Activated naive CD4-positive, alpha-beta T cell treated with Interleukin-2 at 50 U/mL for 16 hours (primary cell): ENCODE measurements around the gene HECTD4.
A peak's percentile ranks its signal among the peaks of the same experiment; 100 is the strongest.

Source experiments
- DNase-seq: peaks from one replicate; pipeline ENCODE4 v3.0.0-alpha.2; 2020

The HECTD4 gene

DNA sequence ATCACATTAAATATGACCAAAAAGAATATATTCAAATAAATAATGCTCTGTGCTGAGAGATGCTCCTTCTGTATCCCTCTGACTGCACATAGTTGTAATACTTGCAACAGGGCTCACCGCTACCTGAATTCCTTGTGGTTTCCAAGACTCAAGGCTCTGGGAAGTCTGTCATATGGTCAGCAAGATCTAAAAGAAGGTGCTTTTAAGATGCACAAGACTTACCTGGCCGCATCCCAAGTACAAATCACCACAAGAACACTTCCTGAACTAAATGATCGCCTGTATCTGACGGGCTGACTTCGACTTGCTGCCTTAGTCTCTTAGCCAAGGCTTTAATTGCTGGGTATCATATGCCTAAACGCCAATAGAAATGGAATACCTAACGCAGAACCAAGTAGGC, 67.2 kb downstream of the HECTD4 start:
- DNase-seq, result no peak

DNA sequence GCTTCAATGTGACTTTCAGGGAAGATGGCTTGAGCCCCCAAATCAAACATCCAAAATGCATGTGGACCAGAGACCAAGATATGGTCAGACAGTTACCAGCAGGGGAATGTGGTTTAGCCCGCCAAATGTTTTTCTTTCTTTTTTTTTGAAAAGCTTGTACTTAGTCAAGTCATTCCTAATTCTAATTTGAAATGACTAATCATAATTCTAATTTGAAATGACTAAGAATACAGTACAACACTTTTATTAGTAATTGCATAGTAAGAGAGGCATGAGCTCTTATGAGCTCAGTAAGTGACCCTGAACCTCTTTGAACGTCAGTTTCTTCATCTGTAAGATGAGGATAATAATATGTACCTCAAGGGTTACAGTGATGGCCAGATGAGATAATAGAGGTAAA, 72.4 kb downstream of the HECTD4 start:
- DNase-seq, result no peak

DNA sequence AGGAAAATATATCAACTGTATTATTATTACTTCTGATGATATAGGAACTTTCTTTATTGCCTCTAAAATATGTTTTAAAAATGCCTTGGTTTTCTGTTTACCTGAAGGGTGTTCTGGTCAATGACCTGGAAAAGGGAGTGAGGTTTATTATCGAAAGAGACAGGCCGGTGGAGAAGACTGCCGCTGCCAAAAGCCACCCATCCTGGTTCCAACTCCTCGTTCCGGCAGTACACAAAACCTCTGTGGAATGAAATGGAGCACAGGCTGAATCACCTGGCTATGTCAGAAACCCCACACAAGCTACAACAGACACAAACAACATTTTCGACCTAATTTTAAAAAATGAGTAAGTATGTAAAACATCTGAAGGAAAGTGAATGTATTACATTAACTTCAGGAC, 73.6 kb downstream of the HECTD4 start:
- no peak for DNase-seq

DNA sequence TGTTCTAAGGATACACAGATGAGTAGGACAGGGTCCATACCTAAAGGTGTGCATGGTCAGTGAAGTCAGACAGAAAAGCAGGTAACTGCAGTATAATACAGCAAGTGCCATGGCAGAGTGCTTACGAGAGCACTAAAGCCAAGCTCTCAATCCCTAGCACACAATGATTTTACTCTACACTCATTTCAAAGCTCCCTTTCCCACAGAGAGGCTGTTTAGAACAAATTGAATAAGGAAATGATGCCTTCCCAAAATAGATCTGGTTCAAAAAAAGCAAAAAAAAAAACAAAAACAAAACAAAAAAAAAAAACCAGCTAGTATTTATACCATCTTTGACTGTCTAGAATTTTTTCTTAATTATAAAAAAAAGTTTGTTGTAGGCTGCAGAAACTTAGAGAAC, 74.1 kb downstream of the HECTD4 start:
- no peak for DNase-seq

DNA sequence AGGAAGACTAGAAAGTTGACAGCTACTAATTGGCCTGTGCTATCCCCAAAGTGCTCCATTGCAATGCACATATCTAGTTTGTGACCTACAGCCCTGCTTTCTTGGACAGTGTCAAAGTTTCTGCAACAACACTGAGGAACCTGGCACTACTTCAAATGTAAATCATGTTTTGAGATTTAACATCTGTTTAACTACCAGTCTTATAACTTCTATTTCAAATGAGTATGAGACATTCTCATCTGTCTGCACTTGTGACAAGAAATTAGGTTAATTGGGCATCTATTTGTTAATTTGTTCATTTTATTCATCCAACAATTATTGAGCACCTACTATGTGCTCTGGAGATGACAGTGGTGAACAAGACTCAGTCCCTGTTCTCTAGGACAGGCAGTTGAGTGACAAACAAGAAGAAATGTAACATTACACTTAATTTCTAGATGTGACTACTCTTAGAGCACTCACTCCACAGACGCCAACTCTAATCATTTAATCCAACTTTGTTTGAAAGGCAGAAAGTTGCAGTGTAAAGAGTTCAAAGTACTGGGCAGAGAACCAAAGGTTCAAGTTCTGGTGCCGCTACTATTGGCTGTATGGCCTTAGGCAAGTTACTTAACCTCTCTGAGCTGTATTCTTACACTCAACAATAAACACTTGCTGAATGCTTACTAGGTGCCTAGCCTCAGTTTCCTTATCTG, 74.8 kb downstream of the HECTD4 start:
- no peak for DNase-seq

DNA sequence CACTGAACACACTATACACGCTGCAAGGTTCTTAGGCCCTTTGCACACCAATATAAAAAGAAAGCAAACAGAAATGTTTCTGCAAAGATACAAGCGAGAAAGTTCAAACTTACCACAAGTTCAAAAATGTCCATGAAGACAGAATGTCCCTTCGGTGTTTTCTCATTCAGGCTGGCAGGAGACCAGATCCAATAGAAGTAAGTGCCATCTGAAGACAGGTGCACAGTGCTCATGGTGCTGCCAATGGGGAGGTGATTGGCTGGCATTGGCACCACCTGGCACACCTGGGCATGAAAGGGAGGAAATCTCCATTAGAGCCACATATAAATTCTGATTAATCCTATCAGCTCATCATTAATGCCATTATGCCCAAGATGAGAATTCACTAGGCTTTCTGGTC, 76.3 kb downstream of the HECTD4 start:
- no peak for DNase-seq

DNA sequence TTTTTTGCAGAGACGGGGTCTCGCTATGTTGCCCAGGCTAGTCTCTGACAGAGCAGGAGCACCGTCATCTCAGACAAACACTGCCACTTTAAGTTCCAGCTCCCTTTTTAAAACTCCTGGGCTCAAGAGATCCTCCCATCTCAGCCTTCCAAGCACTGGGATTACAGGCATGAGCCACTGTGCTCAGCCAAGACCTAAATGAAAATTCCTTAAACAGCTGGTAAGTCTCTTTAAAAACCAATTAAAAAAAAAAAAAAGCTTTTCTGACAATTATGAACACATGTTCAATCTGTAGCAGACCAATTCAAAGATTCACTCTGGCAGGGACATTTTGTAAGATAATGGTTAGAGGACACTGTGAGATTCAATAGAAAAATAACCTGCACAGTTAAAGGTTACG, 77.8 kb downstream of the HECTD4 start:
- DNase-seq, result no peak

DNA sequence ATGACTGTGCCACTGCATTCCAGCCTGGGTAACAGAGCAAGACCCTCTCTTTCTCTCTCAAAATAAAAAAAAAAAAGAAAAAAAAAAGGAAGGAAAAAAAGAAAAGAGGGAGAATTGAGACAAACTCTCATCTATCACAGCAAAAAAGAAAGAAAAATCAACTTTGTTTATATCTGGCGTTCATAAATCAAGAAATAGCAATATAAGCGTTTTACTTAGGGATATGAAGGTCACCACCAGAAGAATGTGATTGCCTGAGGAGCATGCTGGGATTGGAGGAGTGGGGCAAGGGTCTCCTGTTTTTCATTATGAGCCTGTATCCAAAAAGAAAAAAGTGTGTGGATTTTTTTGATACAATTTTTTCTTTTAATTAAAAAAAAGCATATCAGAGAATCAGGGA, 78.4 kb downstream of the HECTD4 start:
- DNase-seq, result no peak

DNA sequence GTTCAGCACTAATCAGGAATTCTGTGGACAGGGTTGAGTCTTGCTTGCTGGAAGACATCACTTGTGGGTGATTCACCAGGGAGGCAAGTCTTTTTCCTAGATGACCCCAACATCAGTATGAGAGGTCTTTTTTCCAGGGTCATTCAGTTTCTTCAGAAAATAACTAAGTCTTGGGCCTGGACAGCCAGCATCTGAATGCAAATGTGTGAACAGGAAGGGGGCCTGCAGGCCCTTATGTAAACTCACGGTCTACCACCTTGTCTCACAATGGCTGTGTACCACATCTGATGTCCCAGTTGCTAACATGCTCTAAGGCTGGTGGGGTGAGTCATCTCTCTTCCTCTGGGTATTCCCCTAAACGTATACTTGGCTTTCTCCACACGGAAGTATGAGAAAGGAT, 79.2 kb downstream of the HECTD4 start:
- DNase-seq, result peak; percentile 58

DNA sequence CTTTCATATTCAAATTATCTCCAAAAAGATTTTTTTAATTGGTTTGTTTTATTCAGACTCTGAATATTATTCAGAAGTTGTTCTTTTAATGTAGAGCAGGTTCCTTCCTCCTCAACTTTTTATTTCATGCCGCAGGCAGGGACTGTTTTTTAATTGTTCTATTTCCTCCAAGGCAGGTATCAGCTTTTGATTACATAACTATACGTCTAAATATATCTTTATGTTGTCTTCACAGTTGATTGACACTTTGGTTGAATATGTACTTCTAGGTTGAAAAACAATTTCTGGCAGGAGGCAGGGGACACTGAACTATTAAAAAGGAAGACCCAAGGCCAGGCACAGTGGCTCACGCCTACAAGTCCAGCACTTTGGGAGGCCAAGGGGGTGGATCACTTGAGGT, 82.5 kb downstream of the HECTD4 start:
- DNase-seq, result no peak

DNA sequence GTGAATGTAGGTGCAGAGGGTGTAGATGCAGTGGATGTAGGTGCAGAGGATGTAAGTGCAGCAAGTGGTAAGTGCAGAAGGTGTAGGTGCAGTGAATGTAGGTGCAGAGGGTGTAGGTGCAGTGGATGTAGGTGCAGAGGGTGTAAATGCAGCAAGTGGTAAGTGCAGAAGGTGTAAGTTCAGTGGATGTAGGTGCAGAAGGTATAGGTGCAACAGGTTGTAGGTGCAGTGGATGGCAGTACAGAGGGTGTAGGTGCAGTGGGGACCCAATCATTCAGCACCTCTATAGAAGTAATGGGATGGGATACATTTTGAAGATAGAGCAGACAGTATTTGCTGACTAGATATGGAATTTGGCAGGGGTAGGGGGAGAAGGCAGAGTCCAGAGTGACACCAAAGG, 85.0 kb downstream of the HECTD4 start:
- DNase-seq, result no peak

DNA sequence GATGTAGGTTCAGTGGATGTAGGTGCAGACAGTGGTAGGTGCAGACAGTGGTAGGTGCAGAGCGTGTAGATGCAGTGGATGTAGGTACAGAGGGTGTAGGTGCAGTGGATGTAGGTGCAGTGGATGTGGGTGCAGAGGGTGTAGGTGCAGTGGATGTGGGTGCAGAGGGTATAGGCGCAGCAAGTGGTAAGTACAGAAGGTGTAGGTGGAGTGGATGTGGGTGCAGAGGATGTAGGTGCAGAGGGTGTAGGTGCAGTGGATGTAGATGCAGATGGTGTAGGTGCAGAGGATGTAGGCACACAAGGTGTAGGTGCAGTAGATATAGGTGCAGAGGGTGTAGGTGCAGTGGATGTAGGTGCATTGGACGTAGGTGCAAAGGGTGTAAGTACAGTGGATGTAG, 86.0 kb downstream of the HECTD4 start:
- DNase-seq, result no peak

DNA sequence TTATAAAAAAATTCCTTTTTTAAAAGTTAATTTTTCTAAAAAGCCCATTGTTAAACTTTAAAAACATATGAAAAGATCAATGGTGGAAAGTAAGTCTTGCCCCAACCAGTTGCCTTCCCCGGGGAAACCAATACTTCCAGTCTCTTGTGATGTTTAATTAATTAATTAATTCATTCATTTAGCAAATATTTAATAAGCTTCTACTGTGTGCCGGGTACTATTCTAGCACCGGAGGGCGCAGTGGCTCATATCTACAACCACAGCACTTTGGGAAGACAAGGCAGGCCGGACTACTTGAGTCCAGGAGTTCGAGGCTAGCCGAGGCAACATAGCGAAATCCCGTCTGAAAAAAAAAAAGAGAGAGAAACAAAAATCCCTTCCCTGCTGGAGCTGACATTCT, 87.4 kb downstream of the HECTD4 start:
- no peak for DNase-seq

DNA sequence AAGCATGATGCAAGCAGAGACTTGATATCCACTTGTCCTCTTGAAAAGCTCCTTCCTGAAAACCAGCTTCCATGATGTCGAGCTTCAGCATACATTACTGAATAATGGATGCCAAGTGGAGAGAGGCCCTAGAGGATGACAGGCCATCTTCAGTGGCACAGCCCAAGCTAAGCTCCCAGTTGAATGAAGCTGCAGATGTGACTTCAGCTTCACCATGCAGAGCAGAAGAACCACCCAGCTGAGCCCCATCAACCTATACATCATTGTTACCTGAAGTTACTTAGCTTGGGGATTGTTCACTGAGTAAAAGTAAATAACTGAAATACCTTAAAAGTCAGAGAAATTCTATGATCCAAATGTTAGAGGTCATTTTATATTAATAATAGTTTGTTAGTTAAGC, 93.6 kb downstream of the HECTD4 start:
- DNase-seq, result no peak

DNA sequence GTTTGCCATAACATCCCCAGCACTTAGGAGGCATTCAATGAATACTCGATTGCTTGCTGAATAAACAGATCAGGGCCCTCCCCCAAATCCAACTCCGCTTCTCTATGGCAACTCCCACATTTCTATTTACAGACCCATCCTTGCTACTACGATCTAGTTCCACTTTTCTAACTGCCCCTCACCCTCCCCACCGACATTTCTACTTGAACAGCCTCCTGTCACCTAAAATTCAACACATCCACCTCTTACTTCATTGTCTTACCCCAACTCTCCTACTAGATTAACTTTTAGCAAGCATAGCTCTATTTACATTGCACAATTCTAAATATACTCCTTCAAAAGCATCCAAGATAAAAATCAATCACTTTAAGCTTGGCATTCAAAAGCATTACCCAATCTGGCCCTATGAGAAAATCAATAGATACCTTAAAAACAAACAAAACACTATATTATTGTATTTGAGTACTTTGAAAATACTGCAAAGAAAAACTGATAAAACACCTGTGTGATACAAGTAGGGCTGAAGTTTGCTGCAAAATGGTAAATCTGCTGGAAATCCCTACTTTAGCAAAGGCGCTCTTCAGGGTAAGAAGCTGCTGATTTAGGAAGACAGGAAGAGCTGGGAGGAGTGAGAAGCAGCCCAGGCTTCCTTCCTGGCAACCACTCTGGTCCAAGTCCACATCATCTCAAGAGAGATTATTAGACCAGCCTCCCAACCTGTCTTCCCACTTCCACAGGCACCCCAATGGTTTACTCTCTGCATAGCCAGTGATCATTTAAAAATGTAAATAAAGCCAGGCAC, 96.4 kb downstream of the HECTD4 start:
- no peak for DNase-seq

DNA sequence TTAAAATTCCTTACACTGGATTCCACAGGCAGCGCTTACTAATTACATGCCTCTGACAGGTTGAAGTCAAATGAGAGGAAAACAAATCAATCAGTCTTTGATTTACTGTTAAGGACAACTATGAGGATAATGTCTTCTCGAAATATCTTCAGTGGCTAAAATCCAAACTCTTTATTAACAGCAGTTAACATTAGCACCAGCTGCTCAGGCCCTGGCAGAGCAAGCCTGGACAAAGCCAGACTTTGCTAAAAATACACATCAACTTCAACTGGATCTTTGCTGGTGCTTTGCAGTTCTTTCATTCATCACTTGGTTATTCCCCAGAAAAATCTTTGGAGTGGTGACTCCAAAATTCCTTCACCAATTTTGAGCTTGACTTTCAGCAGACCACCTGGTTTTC, 98.7 kb downstream of the HECTD4 start:
- DNase-seq, result no peak

DNA sequence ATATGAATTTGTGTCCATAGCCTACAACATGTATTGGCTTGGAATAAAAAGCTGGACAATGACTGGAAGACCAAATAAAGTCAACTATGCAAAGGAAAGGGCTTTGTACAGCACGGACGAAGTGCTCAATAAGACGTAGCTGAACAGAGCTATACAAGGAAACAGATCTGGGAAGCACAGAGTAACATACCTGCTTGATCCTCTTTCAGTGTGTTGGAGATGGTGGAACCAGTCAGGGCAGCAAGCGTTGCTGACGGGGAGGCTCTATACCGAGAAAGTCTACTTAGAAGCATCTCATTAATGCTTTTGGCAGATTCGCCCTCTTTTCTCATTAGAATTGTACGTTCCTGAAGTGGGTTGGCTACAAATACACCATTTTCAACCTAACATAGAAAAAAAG, 99.3 kb downstream of the HECTD4 start:
- no peak for DNase-seq

DNA sequence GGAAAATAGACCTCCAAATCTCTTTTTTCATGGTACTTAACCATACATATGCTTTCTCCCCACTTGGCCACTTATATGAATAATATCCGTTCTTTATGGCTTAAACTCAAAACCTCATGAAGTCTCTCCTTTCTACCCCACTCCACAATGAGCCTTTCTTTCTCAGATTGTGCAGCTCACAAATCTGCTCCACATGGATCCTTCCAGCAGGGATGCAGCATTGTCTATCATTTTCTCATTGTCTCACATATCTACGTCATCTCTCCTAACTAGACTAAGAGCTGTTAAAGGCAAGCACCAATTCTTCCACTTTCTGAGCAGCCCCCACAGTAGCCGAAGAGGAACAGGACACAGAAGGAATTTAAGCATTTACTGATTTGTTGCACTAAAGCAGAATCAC, 106.4 kb downstream of the HECTD4 start:
- no peak for DNase-seq

DNA sequence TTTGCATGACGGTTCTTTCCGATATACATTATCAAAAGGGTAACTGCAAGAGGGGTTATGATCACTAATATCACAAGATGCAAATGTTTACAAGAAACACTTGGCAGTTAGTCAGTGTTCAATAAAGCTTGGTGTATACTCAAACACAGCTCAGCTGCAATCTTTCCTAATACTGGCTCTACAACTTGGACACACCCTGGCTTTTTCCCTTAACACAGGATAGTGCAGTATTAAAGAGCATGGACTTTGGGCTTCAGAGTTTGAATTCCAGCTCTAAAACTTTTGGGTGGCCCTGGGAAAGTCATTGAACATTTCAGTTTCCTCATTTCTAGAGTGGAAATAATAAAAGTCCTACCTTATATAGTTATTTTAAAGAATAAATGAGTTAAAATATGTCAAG, 107.0 kb downstream of the HECTD4 start:
- no peak for DNase-seq

DNA sequence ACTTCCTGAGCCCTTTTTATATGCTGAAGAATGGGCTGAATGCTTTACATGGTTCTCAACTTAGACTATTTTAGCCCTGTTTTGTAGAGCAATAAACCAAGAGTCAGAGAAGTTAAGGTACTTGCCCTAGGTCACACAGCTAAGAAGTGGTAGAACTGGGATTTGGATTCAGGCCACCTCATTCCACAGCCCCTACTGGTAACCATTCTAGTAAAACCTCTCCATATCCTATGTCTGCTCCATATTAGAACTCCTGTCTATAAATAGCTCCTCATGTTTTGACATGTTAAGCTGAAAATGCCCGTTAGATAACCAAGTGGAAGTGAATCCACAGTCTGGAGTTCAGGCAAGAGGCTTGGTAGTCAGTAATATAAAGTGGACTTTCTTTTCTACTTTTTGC, 111.6 kb downstream of the HECTD4 start:
- no peak for DNase-seq

DNA sequence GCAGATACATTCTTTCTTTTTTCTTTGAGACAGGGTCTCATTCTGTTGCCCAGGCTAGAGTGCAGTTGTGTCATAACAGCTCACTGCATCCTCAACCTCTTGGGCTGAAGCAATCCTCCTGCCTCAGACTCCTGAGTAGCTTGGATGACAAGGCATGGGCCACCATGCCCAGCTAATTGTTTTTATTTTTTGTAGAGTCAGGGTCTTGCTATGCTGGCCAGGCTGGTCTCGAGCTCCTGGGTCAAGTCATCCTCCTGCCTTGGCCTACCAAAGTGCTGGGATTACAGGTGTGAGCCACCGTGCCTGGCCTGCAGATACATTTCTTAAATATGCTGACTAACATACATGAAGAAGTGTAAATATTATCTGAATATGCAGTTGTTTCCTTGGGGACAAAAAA, 115.8 kb downstream of the HECTD4 start:
- DNase-seq, result no peak

DNA sequence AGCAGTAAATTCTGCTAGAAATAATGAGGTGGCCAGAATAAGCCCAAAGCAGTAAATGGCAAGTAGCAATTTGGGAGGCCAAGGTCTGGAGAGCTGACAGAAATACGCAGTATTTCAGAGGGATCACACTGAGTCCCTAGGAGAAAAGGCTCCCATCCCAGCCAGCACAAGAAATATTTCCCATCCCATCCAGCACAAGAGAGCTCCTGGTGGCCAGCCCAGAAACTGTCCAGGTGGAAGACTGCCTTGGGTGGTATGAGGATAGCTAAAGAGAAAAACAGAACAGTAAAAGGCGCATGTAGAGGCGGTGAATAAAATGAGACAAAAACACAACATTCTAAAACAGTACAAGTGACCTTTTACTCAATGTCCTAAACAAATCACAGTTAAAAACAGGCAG, 120.7 kb downstream of the HECTD4 start:
- no peak for DNase-seq

DNA sequence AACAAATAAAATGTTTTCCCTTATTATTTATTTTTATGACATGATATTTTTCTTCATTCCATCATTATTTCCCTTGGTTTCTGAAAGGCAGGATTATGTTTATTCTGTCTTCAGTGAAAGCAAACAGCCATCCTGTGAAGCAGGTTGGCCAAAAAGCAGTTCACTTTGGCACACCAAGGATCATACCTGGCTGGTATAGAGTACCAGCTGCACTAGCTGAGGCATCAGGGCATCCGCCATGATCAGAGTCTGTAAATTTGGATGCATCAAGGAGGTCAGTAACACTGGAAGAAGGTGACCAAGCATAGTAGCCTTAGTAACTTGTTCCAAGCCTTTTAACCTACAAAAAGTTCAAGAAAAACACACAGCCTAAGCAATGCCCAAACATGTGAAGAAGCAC, 123.3 kb downstream of the HECTD4 start:
- no peak for DNase-seq

DNA sequence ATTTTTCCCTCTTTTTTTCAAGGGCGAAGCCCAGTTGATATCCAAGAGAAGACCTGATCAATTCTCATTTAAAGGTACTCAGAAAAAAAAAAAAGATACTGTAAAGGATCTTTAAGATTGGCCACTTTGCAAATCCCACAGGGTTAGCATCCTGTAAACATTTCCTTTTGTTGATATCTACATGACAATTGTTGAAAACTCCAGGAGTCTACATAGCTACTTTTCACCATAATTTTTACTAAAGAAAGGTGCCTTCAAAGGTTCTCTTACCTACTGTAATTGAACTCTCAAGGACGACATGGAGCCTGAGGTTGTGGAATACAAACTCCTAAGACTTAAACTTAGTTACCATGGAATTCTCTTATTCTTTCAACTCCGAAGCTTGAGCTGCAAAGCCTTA, 125.5 kb downstream of the HECTD4 start:
- no peak for DNase-seq

DNA sequence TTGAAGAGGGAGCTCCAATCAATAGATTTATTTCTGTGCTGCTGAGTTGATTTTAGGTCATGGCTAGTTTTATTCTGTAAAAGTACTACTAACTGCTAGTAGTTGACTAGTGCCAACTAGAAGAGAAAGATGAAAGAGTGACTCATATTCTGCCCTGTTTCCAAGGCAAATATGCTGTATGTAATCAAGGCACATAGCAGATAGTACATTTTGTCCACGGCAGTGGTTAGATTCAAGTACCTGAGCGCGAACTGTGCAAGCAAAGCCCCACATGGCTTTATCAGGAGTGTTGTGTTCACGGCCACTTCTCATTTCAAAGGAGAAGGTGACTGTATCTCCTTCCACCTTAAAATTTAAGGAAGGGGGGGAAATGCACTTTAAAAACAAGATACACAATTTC, 130.0 kb downstream of the HECTD4 start:
- DNase-seq, result no peak
